Mammary microvascular endothelial cell (primary cell): ENCODE data around the gene FITM1. TPM values are rescaled to one million over a fixed set of nuclear protein-coding genes. Genes with fewer than 3 reads are reported as not detected.

Experiments used
- total RNA-seq: library from RNA; depleted of rRNA; stranded (reverse); fragments of >200 nt; gene quantifications from 2 replicates; pipeline ENCODE4 v1.2.3, GENCODE V29; 2015

FITM1 gene
- 0.10 TPM in 1 of 2 replicates, not detected in the other for total RNA-seq

DNA sequence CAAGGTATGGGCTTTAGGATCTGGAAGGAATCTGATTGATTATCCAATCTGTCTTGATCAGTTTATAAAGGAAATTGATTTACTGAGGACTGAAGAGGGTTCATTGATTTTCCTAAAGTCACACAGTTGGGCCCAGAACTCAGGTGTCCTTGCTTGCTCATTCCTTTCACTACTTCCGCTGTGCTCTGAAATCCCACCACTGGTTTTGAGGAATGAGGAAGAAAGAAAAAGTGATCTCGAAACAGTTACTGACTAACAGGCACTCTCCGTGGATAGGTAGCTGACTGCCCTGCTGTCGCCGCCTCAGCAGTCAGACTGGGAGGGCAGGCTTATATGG is at the start of gene FITM1:
TSS of gene FITM1 (plus strand) at position 280 of the 337 bp plus-strand sequence. CDS start 905 bp downstream, outside the sequence.

DNA sequence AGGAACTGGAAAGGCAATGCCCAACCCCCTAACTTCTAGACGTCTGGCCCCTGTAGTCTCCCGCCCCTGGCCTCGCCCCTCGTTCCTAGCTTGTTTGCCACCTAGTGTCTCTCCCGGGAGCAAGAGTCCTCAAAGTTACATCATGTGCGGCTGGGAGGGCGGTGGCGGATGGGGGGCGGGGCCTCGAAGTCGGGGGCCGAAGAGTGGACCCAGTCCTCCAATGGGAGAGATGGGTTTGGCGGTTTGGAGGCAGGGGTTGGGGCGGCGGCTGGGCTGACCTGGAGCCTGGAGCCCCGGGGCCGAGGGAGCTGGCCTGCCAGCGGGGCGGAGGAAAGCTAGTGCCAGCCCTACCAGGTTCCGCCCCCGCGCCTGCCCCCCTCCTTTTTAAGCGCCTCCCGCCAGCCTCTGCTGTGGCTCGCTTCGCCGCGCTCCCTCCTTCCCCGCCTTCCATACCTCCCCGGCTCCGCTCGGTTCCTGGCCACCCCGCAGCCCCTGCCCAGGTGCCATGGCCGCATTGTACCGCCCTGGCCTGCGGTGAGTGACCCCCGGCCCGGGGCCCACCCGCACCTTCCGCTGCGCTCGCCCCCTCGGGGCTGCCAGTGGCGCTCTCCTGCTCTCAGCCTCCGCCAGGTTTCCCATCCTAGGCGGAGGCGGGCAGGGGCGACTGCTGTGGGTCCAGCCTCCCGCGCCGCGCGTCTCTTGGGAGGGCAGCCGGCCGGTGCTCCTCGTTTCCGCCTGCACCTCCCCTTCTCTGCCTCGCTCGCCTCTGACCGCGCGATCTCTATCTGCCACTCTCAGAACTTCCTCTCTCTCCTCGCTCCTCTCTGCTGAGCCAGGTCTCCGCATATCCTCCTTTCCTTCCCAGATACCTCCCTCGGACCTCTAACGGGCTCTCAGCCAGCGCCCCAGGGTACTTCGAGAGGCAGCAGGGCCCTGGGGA is 36.3 kb upstream of the FITM1 start, which contains the start of gene PCK2:
TSS of gene PCK2 (plus strand) at position 411 of the 940 bp plus-strand sequence. CDS start at position 506, 95 bp downstream.

GRCh38 chr14:24114532-24115421 is 15.7 kb upstream of the FITM1 start, which contains the start of the genes DCAF11 and NRL:
DCAF11 (plus strand) TSS chr14:24114777; CDS start chr14:24115595, 818 bp downstream.
NRL (minus strand) TSS chr14:24114949; CDS start chr14:24082848, 32,101 bp downstream.

DNA sequence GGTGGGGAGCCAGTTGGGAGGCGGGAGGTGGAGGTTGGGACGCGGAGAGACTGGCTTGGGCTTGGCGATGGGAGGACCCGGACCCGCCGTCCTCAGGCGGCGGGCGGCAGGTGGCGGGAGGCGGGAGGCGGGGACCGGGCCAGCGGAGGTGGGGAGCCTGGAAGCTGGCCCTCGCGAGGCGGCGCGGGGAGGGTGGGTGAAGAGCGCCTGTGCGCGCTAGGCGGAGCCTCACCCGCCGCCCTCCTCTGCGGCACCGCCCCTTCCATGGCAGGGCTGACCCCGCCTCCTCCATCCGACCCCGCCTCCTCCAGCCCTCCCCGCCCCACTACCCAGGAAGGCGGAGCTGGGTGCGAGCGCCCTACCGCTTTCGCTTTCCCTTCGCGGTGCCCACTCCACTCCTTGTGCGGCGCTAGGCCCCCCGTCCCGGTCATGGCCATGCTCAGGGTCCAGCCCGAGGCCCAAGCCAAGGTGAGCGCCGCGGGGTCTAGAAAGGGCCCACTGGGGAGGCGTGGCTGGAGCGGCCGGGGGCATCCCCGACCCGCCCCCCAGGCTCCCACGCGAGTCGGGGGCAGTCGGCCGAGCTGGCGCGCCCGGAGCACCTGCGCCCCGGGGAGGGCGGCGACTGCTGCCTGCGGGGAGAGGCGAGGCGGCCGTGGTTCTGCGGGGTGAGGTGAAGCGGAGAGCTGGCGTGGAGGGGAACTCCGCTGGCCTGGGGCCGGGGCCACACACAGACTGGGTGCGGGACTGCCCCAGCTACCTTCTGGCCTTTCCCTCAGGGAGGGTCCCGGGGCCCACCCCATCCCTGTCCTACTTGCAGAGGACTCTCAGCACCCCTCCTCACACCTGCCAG is 5.6 kb downstream of the FITM1 start, which contains the start of gene PSME1:
TSS of gene PSME1 (plus strand) at position 361 of the 850 bp plus-strand sequence. CDS start at position 430, 69 bp downstream.

DNA sequence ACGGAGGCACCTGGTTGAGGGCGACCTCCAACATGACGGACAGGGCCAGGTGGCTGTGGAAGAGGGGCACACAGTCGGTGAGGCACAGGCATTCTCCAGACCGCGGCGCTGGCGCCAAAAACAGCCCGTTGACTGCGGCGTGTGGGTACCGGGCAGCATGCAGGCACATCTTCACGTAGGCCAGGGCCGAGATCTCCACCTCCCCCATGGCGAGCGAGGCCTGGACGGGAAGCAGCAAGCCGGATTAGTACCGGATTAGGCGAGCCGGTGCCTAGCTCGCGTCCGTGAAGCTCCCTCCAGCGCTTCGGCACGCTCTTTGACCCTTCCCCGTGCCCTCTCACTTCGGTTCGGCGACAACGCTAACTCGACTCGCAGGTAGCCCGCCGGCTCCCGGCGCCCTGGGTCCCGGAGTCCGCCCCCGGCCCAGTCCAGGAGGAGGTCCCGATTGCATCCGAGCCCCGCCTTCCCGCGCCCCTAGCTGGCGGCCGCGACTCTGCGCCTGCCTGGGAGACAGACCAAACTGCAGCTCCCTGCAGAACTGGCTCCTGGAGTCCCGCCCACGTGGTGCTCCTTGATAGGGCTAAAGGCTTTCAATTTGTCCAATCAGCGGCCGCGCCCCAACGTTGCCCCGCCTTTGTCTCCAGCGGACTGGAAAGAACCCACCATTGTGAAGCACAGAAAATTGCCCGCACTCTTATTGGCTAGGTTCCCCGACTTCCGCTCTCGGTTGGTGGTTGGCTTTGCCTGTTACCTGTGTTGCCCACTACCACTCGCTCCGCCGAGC is 10.8 kb downstream of the FITM1 start, which contains the start of gene EMC9:
TSS of gene EMC9 (minus strand) at position 495 of the 784 bp plus-strand sequence. CDS start at position 208, 287 bp downstream.

DNA sequence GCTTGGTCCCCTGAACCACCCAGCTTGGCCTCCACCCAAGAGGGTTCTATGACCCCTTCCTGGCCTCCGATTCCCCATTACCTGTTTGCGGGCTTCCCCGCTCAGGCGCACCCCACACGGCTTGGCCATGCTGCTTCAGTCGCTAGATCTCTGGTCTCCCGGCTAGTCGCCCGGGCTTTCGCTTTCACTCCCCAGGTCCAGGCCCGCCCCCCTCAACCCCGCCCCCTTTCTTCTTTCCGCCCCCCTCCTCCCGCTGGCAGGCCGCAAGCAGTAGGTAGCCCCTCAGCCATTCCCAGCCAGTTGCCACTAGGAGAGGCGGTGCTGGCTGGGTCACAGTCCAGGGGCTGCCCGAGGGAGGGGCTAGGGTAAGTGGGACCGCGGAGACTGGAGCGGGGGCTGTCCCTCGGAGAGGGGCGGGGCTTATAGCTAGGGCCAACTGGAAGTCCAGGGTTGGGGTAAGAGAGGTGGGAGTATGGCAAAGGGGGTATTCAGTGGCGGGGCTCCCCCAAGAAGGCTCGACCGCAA is 16.1 kb downstream of the FITM1 start, which contains the start of gene PSME2:
TSS of gene PSME2 (minus strand) at position 158 of the 525 bp plus-strand sequence. CDS start at position 129, 29 bp downstream.

DNA sequence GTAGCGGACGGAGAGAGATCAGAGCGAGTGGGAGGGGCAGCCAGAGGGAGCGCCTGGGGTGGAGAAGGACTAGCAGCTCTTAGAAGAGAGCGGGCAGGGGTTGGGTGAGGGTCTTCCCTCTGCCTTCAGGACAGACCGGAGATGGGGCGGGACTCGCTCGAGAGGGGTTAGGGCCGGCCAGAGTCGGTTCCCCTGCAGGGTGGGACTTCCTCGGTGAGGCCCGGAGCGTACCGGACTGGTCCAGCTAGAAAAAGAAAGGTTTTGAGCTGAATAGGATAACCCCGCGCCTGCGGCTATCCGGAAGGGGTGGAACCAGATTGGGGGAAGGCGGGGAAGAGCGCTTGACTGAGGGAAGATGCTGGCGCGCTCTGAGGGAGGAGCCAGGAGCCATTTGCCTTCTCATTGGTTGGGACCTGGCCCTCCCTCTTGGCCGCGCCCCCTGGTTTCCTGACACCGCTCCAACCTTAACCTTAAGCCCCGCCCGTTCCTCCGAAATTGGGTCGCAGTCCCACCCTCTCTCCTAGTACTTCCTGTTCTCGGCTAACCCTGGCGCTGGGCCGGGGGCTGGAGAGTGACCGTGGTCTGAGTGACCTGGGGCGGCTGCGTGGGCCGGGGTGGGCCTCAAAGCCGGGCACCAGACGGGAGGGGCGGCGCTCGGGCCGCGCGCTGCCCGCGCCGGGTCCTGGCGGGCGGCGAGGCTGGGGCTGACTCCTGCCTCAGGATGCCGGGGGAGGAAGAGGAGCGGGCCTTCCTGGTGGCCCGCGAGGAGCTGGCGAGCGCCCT is 16.7 kb downstream of the FITM1 start, which contains the start of gene RNF31:
TSS of gene RNF31 (plus strand) at position 521 of the 783 bp plus-strand sequence. CDS start at position 722, 201 bp downstream.

GRCh38 chr14:24160850-24161804 is 30.7 kb downstream of the FITM1 start, which contains the start of gene IRF9:
IRF9 (plus strand) TSS chr14:24161265; CDS start chr14:24162145, 880 bp downstream.

GRCh38 chr14:24171422-24172260 is 41.2 kb downstream of the FITM1 start, which contains the start of gene REC8:
REC8 (plus strand) TSS chr14:24172080; CDS start chr14:24172553, 473 bp downstream.

Other genes with a start within 250 kb of the FITM1 start
- 54.6 and 64.4 TPM in 2 replicates for gene DHRS4, start 176.9 kb upstream of the FITM1 start, total RNA-seq
- gene DHRS4L2, start 141.7 kb upstream of the FITM1 start, total RNA-seq = 16.9 and 24.7 TPM in 2 replicates
- gene CARMIL3, start 78.7 kb upstream of the FITM1 start, total RNA-seq = 0.05 TPM in 1 of 2 replicates, not detected in the other
- not detected in 2 replicates for gene CPNE6, start 59.1 kb upstream of the FITM1 start, total RNA-seq
- 7.9 and 24.3 TPM in 2 replicates for gene PCK2, start 36.3 kb upstream of the FITM1 start, total RNA-seq
- 43.6 and 46.1 TPM in 2 replicates for gene DCAF11, start 15.9 kb upstream of the FITM1 start, total RNA-seq
- 0.74 and 1.3 TPM in 2 replicates for gene NRL, start 15.7 kb upstream of the FITM1 start, total RNA-seq
- 311 and 318 TPM in 2 replicates for gene PSME1, start 5.5 kb downstream of the FITM1 start, total RNA-seq
- 15.7 and 22.2 TPM in 2 replicates for gene EMC9, start 10.9 kb downstream of the FITM1 start, total RNA-seq
- gene PSME2, start 16.0 kb downstream of the FITM1 start, total RNA-seq = 179 and 201 TPM in 2 replicates
- gene RNF31, start 16.8 kb downstream of the FITM1 start, total RNA-seq = 41.4 and 59.8 TPM in 2 replicates
- 55.8 and 57.5 TPM in 2 replicates for gene IRF9, start 30.6 kb downstream of the FITM1 start, total RNA-seq
- gene REC8, start 41.4 kb downstream of the FITM1 start, total RNA-seq = 14.8 and 16.6 TPM in 2 replicates
- gene IPO4, start 58.2 kb downstream of the FITM1 start, total RNA-seq = 61.1 and 67.6 TPM in 2 replicates
- 52.3 and 57.7 TPM in 2 replicates for gene TM9SF1, start 64.8 kb downstream of the FITM1 start, total RNA-seq
- gene TSSK4, start 75.0 kb downstream of the FITM1 start, total RNA-seq = not detected in 2 replicates
- gene CHMP4A, start 82.8 kb downstream of the FITM1 start, total RNA-seq = 44.2 and 49.3 TPM in 2 replicates
- gene MDP1, start 85.4 kb downstream of the FITM1 start, total RNA-seq = 15.8 and 15.9 TPM in 2 replicates
- 259 and 294 TPM in 2 replicates for gene NEDD8, start 101.7 kb downstream of the FITM1 start, total RNA-seq
- 66.4 and 67.7 TPM in 2 replicates for gene GMPR2, start 102.3 kb downstream of the FITM1 start, total RNA-seq
- gene TINF2, start 112.0 kb downstream of the FITM1 start, total RNA-seq = 72.0 and 90.4 TPM in 2 replicates
- gene TGM1, start 132.5 kb downstream of the FITM1 start, total RNA-seq = 0.27 and 2.1 TPM in 2 replicates
- 33.1 and 48.0 TPM in 2 replicates for gene RABGGTA, start 140.9 kb downstream of the FITM1 start, total RNA-seq
- gene DHRS1, start 169.1 kb downstream of the FITM1 start, total RNA-seq = 25.0 and 29.0 TPM in 2 replicates
- 25.0 and 27.2 TPM in 2 replicates for gene NOP9, start 169.2 kb downstream of the FITM1 start, total RNA-seq
- 14.5 and 19.0 TPM in 2 replicates for gene CIDEB, start 177.3 kb downstream of the FITM1 start, total RNA-seq
- 3.9 and 5.0 TPM in 2 replicates for gene LTB4R2, start 179.5 kb downstream of the FITM1 start, total RNA-seq
- 12.9 and 16.3 TPM in 2 replicates for gene LTB4R, start 180.8 kb downstream of the FITM1 start, total RNA-seq
- 21.3 and 26.8 TPM in 2 replicates for gene ADCY4, start 204.4 kb downstream of the FITM1 start, total RNA-seq
- 2.3 and 4.4 TPM in 2 replicates for gene RIPK3, start 209.3 kb downstream of the FITM1 start, total RNA-seq
- 4.1 and 9.0 TPM in 2 replicates for gene NFATC4, start 237.5 kb downstream of the FITM1 start, total RNA-seq